ENCODE data around the gene HNF1B. TPM values are rescaled to one million over a fixed set of nuclear protein-coding genes. Genes with fewer than 3 reads are reported as not detected.

Gene HNF1B
- total and polyA plus RNA-seq, 8 donors, result 9.6 to 40.6 (median 36.1) TPM

GRCh38 chr17:37725021-37725595 lies 19.8 kb downstream of the HNF1B start:
- H3K9me3 ChIP-seq, result no peaks in the 10 kb centered on the region
- intact Hi-C loops (cut with DNase I), result loop anchor here in 1 of 2 donors (2.0 kb wide), 1 partner anchor 24 kb away; no protein-coding TSS in a partner anchor
- TF ChIP-seq CTCF (IDR thresholded peaks at IDR 0.05), result no peak
- ATAC-seq (peak; percentile 86), DNase-seq (peak in 1 of 4 donors; percentile 61)
- H3K4me3 ChIP-seq, result no peak overlapping the region
- no peaks in the 10 kb centered on the region for H3K4me1 ChIP-seq
- H3K27me3 ChIP-seq, result peaks cover 0 to 10% of the 10 kb centered on the region in 2 donors
- H3K36me3 ChIP-seq, result no peaks in the 10 kb centered on the region
- peak overlapping the region in 1 of 2 donors; percentile 33 for H3K27ac ChIP-seq

DNA sequence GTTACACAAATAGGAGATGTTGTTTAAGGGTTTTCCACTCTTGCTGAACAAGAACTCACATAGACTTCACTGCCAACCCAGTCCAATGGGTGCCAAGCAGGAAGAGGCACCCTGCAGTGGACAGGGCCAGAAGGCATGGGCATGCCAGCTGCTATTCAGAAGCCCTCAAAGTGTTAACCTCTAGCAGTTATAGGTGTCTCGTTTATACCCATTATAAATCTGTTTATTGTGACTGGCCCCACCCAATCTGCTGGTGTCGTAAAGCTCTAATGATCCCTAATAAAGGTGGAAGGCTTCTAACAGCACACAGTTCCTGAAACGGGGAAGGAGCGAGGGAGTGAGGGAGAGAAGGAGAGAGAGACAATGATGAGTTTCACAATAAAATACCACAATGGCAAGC lies 23.9 kb downstream of the HNF1B start:
- Histone ChIP-seq H3K9me3 (no peaks in the 10 kb centered on the region), H3K27ac (no peak overlapping the region), H3K36me3 (no peaks in the 10 kb centered on the region), H3K4me3 (no peak overlapping the region), H3K27me3 (peaks cover 0 to 12% of the 10 kb centered on the region in 2 donors), H3K4me1 (no peaks in the 10 kb centered on the region)
- TF ChIP-seq CTCF (IDR thresholded peaks at IDR 0.05), result no peak
- no peak for DNase-seq
- intact Hi-C loops (cut with DNase I), result no loop called here
- no peak for ATAC-seq

DNA sequence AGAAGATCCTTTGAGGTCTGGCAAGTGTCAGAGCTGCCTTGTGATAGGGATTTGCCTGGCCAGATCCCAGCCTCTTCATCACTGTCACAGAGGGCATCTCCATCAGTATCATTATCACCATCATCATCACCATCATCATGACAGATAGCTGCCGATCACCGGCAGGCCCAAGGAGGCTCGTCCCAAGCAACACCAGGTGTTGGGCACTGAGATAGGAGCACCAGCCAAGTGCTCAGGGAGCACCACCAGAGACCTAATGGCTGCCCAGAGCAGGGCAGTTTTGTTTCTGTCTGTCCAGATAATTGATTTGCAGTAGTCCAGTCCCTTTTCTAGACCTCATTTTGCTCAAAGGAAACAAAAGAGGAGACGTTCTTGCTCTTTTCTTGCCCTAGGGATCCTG lies 25.0 kb downstream of the HNF1B start:
- no peak overlapping the region for H3K27ac ChIP-seq
- intact Hi-C loops (cut with DNase I), result no loop called here
- H3K36me3 ChIP-seq, result no peaks in the 10 kb centered on the region
- H3K4me1 ChIP-seq, result no peaks in the 10 kb centered on the region
- TF ChIP-seq CTCF (IDR thresholded peaks at IDR 0.05), result no peak
- H3K4me3 ChIP-seq, result no peak overlapping the region
- H3K27me3 ChIP-seq, result peaks cover 0 to 17% of the 10 kb centered on the region in 2 donors
- ATAC-seq, result no peak
- H3K9me3 ChIP-seq, result no peaks in the 10 kb centered on the region
- DNase-seq, result no peak

GRCh38 chr17:37718324-37719048 lies 26.4 kb downstream of the HNF1B start:
- H3K4me1 ChIP-seq, result peaks cover 0 to 2% of the 10 kb centered on the region in 2 donors
- H3K9me3 ChIP-seq, result no peaks in the 10 kb centered on the region
- TF ChIP-seq CTCF (IDR thresholded peaks at IDR 0.05), result no peak
- H3K36me3 ChIP-seq, result no peaks in the 10 kb centered on the region
- intact Hi-C loops (cut with DNase I), result no loop called here
- ATAC-seq (no peak), DNase-seq (no peak)
- peaks cover 0 to 22% of the 10 kb centered on the region in 2 donors for H3K27me3 ChIP-seq
- peak overlapping the region in 1 of 2 donors; percentile 47 for H3K27ac ChIP-seq
- H3K4me3 ChIP-seq, result no peak overlapping the region

- ATAC-seq (peak; percentile 68), DNase-seq (peak in 2 of 4 donors; percentile 67 to 74)
- peaks cover 0 to 27% of the 10 kb centered on the region in 2 donors for H3K27me3 ChIP-seq
- intact Hi-C loops (cut with DNase I), result no loop called here
- H3K9me3 ChIP-seq, result no peaks in the 10 kb centered on the region
- TF ChIP-seq CTCF (IDR thresholded peaks at IDR 0.05), result no peak
- peaks cover 3 to 4% of the 10 kb centered on the region in 2 donors for H3K4me1 ChIP-seq
- H3K36me3 ChIP-seq, result no peaks in the 10 kb centered on the region
- peak overlapping the region; percentile 63 to 65 for H3K27ac ChIP-seq
- H3K4me3 ChIP-seq, result no peak overlapping the region
These were observed 27.1 kb downstream of the HNF1B start for GRCh38 chr17:37717627-37718323.
